Fibroblast of lung (primary cell): ENCODE results near the gene SERPINA9. TPM values are rescaled to one million over a fixed set of nuclear protein-coding genes. Genes with fewer than 3 reads are reported as not detected.

ENCODE experiments used
- DNase-seq, 2 donors: peaks; one replicate each; pipeline versions ENCODE4 v3.0.0 to v3.0.0-alpha.2; 2010; ENCODE audit warnings: low read depth in 2 of 2
- H2AFZ ChIP-seq: 2 replicates; pipeline ENCODE4 v1.5.1; 2012; ENCODE audit warnings: low read length, control low read depth, inconsistent platforms
- H3K27ac ChIP-seq: 2 replicates; pipeline ENCODE4 v1.5.1; 2011; ENCODE audit warnings: low read length, control low read depth; ENCODE audit not compliant: insufficient read depth
- H3K27me3 ChIP-seq: 2 replicates; pipeline ENCODE4 v1.5.1; 2011; ENCODE audit warnings: mild to moderate bottlenecking, low read length; ENCODE audit not compliant: control insufficient read depth, insufficient read depth
- H3K36me3 ChIP-seq: 2 replicates; pipeline ENCODE4 v1.5.1; 2011; ENCODE audit warnings: low read length; ENCODE audit not compliant: control insufficient read depth, insufficient read depth
- H3K4me1 ChIP-seq: 2 replicates; pipeline ENCODE4 v1.5.1; 2011; ENCODE audit warnings: low read length; ENCODE audit not compliant: control insufficient read depth, insufficient read depth; ENCODE audit errors: extremely low read depth
- H3K4me2 ChIP-seq: 2 replicates; pipeline ENCODE4 v1.5.1; 2011; ENCODE audit warnings: low read length, control low read depth; ENCODE audit not compliant: insufficient read depth; ENCODE audit errors: extremely low read depth
- H3K4me3 ChIP-seq, 4 experiments: fragments of 200-600 bp in 1 of 4; sonication (generic) in 1 of 4; replicated peaks in 1 of 4; 2 replicates each; pipeline ENCODE4 v1.5.1; 2011 to 2016; ENCODE audit warnings: low read length in 4 of 4, low read depth in 3 of 4, mild to moderate bottlenecking in 3 of 4, control low read depth in 2 of 4, inconsistent platforms in 1 of 4, mixed read lengths in 1 of 4; ENCODE audit not compliant: insufficient read depth in 1 of 4; ENCODE audit errors: control extremely low read depth in 1 of 4
- H3K79me2 ChIP-seq: 2 replicates; pipeline ENCODE4 v1.5.1; 2012; ENCODE audit warnings: mild to moderate bottlenecking, low read length, inconsistent platforms; ENCODE audit not compliant: control insufficient read depth, insufficient read depth
- H3K9ac ChIP-seq: 2 replicates; pipeline ENCODE4 v1.5.1; 2011; ENCODE audit warnings: mild to moderate bottlenecking, low read length, control low read depth; ENCODE audit not compliant: insufficient read depth
- H3K9me3 ChIP-seq: 2 replicates; pipeline ENCODE4 v1.5.1; 2012; ENCODE audit warnings: low read depth, low read length; ENCODE audit not compliant: control insufficient read depth, insufficient read depth
- H4K20me1 ChIP-seq: 2 replicates; pipeline ENCODE4 v1.5.1; 2011; ENCODE audit warnings: low read length; ENCODE audit not compliant: control insufficient read depth, insufficient read depth; ENCODE audit errors: extremely low read depth
- CTCF ChIP-seq, 2 donors: IDR thresholded peaks in 1 of 2; conservative IDR thresholded peaks in 1 of 2; 1 replicate in 1 of 2; 2 replicates in 1 of 2; pipeline ENCODE4 v1.5.1; 2011 to 2012; ENCODE audit warnings: low read length in 2 of 2, control low read depth in 1 of 2, inconsistent platforms in 1 of 2, low read depth in 1 of 2, mild to moderate bottlenecking in 1 of 2
- EZH2 ChIP-seq: IDR thresholded peaks from 2 replicates; pipeline ENCODE4 v1.5.1; 2012; ENCODE audit warnings: low read length, control low read depth, mild to moderate bottlenecking; ENCODE audit errors: missing control alignments
- polyA minus RNA-seq: library from RNA; depleted of rRNA, polyadenylated mRNA; stranded (reverse); fragments of >200 nt; gene quantifications from 2 replicates; pipeline ENCODE4 v1.2.3, GENCODE V29; 2011; ENCODE audit warnings: low replicate concordance
- polyA plus RNA-seq, 2 donors: library from polyadenylated mRNA; depleted of rRNA in 1 of 2; stranded (reverse) in 1 of 2; unstranded in 1 of 2; fragments of >200 nt; gene quantifications; 2 replicates each; pipeline ENCODE4 v1.2.1, GENCODE V29; 2011 to 2012; ENCODE audit warnings: missing spikeins in 1 of 2
- total RNA-seq: library from RNA; depleted of rRNA; stranded (reverse); fragments of >200 nt; gene quantifications from 2 replicates; pipeline ENCODE4 v1.2.1, GENCODE V29; 2014

The SERPINA9 gene
- not detected in 2 replicates for total RNA-seq
- polyA plus RNA-seq = not detected in 2 replicates
- not detected in 2 replicates for polyA plus RNA-seq (2012)
- not detected in 2 replicates for polyA minus RNA-seq

DNA sequence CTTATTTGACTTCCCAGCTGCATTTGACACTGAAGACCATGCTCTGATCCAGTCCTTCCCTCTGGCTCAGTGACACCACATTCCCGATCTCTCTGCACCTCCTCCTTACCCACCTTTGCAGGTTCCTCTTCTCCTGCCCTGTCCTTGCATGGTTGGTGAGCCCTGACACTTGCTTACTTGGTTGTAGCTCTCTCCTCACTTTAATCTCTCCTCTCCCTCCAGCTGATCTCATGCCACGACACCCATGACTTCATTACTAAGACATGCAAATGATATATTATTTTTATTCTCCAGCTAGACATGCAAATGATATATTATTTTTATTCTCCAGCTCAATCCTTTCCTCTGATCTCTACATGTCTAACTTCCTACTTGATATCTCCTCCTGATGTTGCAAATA is at the start of gene SERPINA9:
Gene SERPINA9 (minus strand): TSS at position 175 of the 400 bp plus-strand sequence. CDS start 6,357 bp downstream, outside the sequence.
- H3K27me3 ChIP-seq = no peaks in the 10 kb centered on the region
- H3K36me3 ChIP-seq = no peaks in the 10 kb centered on the region
- no peak for DNase-seq
- H3K27ac ChIP-seq = no peak within 1 kb of the TSS
- H3K9ac ChIP-seq = no peak within 1 kb of the TSS
- no peaks in the 10 kb centered on the region for H3K79me2 ChIP-seq
- H3K4me3 ChIP-seq = no peak within 1 kb of the TSS
- no peaks in the 10 kb centered on the region for H3K9me3 ChIP-seq
- TF ChIP-seq EZH2 (no peak), CTCF (conservative IDR thresholded peaks at IDR 0.05 in 1 of 2, IDR thresholded peaks at IDR 0.05 in 1 of 2; ENCODE audit: low read depth in 1 of 2, low read length in 2 of 2) (no peak)
- H3K4me1 ChIP-seq = no peaks in the 10 kb centered on the region
- no peak within 1 kb of the TSS for H3K4me2 ChIP-seq
- no peaks in the 10 kb centered on the region for H4K20me1 ChIP-seq
- no peak within 1 kb of the TSS for H2AFZ ChIP-seq

GRCh38 chr14:94524093-94524492 is 48.1 kb upstream of the SERPINA9 start:
- H3K9ac ChIP-seq = no peak overlapping the region
- H3K36me3 ChIP-seq = no peaks in the 10 kb centered on the region
- no peaks in the 10 kb centered on the region for H3K9me3 ChIP-seq
- no peak overlapping the region for H2AFZ ChIP-seq
- no peaks in the 10 kb centered on the region for H4K20me1 ChIP-seq
- no peak for TF ChIP-seq CTCF (conservative IDR thresholded peaks at IDR 0.05 in 1 of 2, IDR thresholded peaks at IDR 0.05 in 1 of 2; ENCODE audit: low read depth in 1 of 2, low read length in 2 of 2)
- TF ChIP-seq EZH2 = no peak
- no peak for DNase-seq
- H3K4me1 ChIP-seq = no peaks in the 10 kb centered on the region
- H3K4me3 ChIP-seq = no peak overlapping the region
- H3K4me2 ChIP-seq = no peak overlapping the region
- no peaks in the 10 kb centered on the region for H3K27me3 ChIP-seq
- no peak overlapping the region for H3K27ac ChIP-seq
- H3K79me2 ChIP-seq = no peaks in the 10 kb centered on the region

DNA sequence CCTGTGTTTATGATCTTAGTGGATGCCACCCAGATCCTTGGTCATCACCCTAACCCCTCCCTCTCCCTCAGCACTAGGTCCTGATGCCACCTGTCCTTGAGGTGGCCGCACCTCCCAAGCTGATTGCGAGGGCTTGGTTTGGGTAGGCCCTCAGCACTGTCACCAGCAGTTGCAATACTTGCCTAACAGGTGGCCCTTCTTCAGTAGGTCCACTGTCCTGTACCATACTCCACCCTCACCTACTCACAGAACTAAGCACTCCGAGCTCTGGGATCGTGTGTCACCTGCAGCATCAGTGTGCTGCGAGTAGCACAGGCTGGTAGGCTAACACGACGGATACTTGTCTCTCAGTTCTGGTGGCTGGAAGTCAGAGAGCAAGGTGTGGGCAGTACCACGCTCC is 47.3 kb upstream of the SERPINA9 start:
- Histone ChIP-seq H2AFZ (no peak overlapping the region), H3K4me2 (no peak overlapping the region), H3K79me2 (no peaks in the 10 kb centered on the region), H3K27me3 (no peaks in the 10 kb centered on the region), H3K4me3 (no peak overlapping the region), H4K20me1 (no peaks in the 10 kb centered on the region), H3K27ac (no peak overlapping the region), H3K36me3 (no peaks in the 10 kb centered on the region), H3K9me3 (no peaks in the 10 kb centered on the region), H3K9ac (no peak overlapping the region), H3K4me1 (no peaks in the 10 kb centered on the region)
- DNase-seq = no peak
- TF ChIP-seq EZH2 (no peak), CTCF (conservative IDR thresholded peaks at IDR 0.05 in 1 of 2, IDR thresholded peaks at IDR 0.05 in 1 of 2; ENCODE audit: low read depth in 1 of 2, low read length in 2 of 2) (no peak)
